ENCODE measurements around the gene EDN3. TPM values are rescaled to one million over a fixed set of nuclear protein-coding genes. Genes with fewer than 3 reads are reported as not detected.
"Not testable (repeated sequence)": the region's sequence is repeated elsewhere in the genome, so short reads cannot be mapped to it uniquely, and the experiment has no call there.

The EDN3 gene
- polyA plus RNA-seq, 4 donors: 10.8 to 58.4 (median 33.1) TPM

DNA sequence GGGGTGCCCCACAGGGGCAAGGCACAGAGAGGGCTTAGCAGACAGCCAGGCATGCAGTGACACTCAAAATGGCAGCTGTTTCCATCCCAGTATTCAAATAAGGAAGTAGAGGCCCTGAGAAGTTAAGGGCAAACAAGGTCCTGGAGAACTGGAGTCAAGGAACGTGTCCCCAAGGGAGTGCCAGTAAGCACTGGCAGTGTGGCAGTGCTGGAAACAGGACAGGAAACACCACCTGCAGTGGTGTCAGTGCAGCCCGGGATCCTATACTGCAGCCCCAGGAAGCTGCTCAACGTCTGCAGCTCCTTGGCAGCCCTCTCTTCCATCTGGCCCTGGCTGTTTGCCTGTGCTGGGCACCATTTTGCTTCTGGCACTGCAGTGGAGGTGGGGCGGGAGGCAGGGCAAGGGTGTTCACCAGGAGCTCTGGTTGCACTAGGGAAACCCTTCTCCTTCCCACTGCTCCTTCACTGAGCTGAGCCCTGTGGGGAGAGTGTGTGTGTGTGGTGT, 56.3 kb downstream of the EDN3 start:
- Histone ChIP-seq H3K36me3 (ENCODE audit: control insufficient read depth in 3 of 3, insufficient read depth in 2 of 3, low read depth in 1 of 3, low read length in 3 of 3) (no peaks in the 10 kb centered on the region), H3K4me3 (ENCODE audit: low read depth in 1 of 3, low read length in 3 of 3) (no peak overlapping the region), H3K27me3 (ENCODE audit: control insufficient read depth in 3 of 3, insufficient read depth in 3 of 3, low read length in 3 of 3) (no peaks in the 10 kb centered on the region), H3K9me3 (ENCODE audit: control insufficient read depth in 2 of 2, insufficient read depth in 1 of 2, low read depth in 1 of 2, low read length in 1 of 2) (no peaks in the 10 kb centered on the region), H3K4me1 (ENCODE audit: control insufficient read depth in 3 of 3, insufficient read depth in 2 of 3, low read depth in 1 of 3, low read length in 2 of 3) (peaks cover 0 to 18% (median 0%) of the 10 kb centered on the region in 3 donors), H3K27ac (ENCODE audit: low read depth in 1 of 3, low read length in 2 of 3) (no peak overlapping the region)
- DNase-seq (no peak), FAIRE-seq (no peak)
- 43 to 63% (median 57%) methylated on average over 4 of the region's 4 CpGs for WGBS, 3 donors

DNA sequence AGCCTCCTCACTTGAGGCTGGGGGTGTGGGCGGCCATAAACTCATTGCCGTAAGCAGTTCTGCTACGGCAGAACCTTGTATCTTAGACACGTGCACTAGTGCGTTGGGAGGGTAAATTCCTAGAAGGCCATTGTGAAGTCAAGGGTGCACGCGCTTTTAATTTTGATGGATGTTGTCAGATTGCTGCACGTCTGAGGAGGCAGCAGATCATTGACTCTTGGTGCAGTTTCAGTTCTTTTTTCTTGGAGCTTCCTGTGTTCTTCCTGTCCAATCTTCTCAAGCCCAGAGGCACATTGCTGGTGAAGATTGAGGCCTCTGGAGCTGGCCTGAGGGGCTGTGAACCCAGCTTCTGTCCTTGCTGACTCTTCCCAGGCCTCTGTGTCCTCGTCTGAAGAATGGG, 58.4 kb downstream of the EDN3 start:
- H3K9me3 ChIP-seq (ENCODE audit: control insufficient read depth in 2 of 2, insufficient read depth in 1 of 2, low read depth in 1 of 2, low read length in 1 of 2); H3K27ac ChIP-seq (ENCODE audit: low read depth in 1 of 3, low read length in 2 of 3); H3K4me3 ChIP-seq (ENCODE audit: low read depth in 1 of 3, low read length in 3 of 3); DNase-seq; FAIRE-seq; H3K27me3 ChIP-seq (ENCODE audit: control insufficient read depth in 3 of 3, insufficient read depth in 3 of 3, low read length in 3 of 3); H3K36me3 ChIP-seq (ENCODE audit: control insufficient read depth in 3 of 3, insufficient read depth in 2 of 3, low read depth in 1 of 3, low read length in 3 of 3): not testable (repeated sequence)
- WGBS, 3 donors: 61 to 85% (median 71%) methylated on average over 2 to 6 of the region's 9 CpGs
- peaks cover 0 to 22% (median 0%) of the 10 kb centered on the region in 3 donors for H3K4me1 ChIP-seq (ENCODE audit: control insufficient read depth in 3 of 3, insufficient read depth in 2 of 3, low read depth in 1 of 3, low read length in 2 of 3)

DNA sequence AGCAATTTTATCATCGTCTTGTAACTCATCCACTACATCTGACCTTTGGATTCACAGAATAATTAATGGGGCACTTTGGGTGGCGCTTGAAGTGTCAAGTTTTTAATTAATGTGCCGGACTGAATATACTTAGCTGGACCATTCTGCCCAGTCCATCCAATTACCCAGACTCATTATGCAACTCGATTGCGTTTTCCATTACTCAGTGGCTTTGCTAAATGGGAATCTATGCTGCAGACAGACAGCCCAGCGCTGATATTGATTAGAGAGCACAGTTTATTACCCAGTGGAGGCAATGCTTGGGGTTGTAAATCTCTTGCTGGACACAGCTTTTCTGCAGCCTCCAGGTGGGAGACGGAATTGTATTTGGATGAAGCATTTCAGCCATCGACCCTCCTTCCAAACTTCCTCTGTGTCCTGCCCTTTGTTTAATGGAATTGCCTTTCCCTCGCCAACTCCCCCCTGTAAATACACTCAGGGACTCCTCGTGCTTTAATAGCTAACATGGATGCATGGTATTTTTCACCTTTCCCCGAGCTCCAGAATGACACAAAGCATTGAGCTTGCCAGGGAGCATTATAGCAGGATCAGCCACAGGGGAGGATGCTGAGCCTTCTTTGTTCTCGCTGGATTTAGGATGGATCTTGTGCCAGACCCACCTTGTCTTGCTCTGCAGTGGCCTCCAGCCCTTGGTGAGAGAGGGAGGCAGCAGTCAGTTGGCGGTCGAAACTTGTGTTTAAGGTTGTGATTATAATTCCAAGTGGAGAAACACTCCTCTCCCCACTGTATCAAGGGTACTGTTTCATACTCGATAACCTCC, 59.7 kb downstream of the EDN3 start:
- no peaks in the 10 kb centered on the region for H3K9me3 ChIP-seq (ENCODE audit: control insufficient read depth in 2 of 2, insufficient read depth in 1 of 2, low read depth in 1 of 2, low read length in 1 of 2)
- WGBS, 3 donors: 29 to 56% (median 39%) methylated on average over 15 of the region's 15 CpGs
- H3K4me3 ChIP-seq (ENCODE audit: low read depth in 1 of 3, low read length in 3 of 3): no peak overlapping the region
- peak overlapping the region in 1 of 3 donors; percentile 53 for H3K27ac ChIP-seq (ENCODE audit: low read depth in 1 of 3, low read length in 2 of 3)
- H3K27me3 ChIP-seq (ENCODE audit: control insufficient read depth in 3 of 3, insufficient read depth in 3 of 3, low read length in 3 of 3): no peaks in the 10 kb centered on the region
- H3K4me1 ChIP-seq (ENCODE audit: control insufficient read depth in 3 of 3, insufficient read depth in 2 of 3, low read depth in 1 of 3, low read length in 2 of 3): peaks cover 0 to 22% (median 0%) of the 10 kb centered on the region in 3 donors
- DNase-seq: peak; percentile 37 to 57
- no peak for FAIRE-seq
- H3K36me3 ChIP-seq (ENCODE audit: control insufficient read depth in 3 of 3, insufficient read depth in 2 of 3, low read depth in 1 of 3, low read length in 3 of 3): no peaks in the 10 kb centered on the region

DNA sequence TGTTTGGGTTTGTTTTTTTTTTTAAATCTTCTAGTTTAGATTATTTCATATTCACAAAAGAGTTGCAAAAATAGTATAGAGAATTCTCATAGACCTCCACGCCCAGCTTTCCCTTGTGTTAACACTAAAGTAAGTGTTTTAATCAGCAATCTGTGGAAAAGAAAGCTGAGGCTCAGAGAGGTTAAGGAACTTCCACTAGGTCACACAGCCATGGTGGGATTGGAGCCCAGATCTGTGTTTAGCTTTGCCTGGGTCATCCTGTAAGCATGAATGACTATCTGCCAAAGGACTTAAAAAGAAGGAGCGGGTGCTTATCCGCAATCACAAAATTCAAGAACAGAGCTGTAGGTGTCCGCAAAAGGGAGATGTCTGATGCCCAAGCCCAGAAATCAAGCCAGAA, 60.5 kb downstream of the EDN3 start:
- Histone ChIP-seq H3K4me3 (ENCODE audit: low read depth in 1 of 3, low read length in 3 of 3) (no peak overlapping the region), H3K27me3 (ENCODE audit: control insufficient read depth in 3 of 3, insufficient read depth in 3 of 3, low read length in 3 of 3) (no peaks in the 10 kb centered on the region), H3K4me1 (ENCODE audit: control insufficient read depth in 3 of 3, insufficient read depth in 2 of 3, low read depth in 1 of 3, low read length in 2 of 3) (peaks cover 0 to 22% (median 0%) of the 10 kb centered on the region in 3 donors), H3K9me3 (ENCODE audit: control insufficient read depth in 2 of 2, insufficient read depth in 1 of 2, low read depth in 1 of 2, low read length in 1 of 2) (no peaks in the 10 kb centered on the region), H3K27ac (ENCODE audit: low read depth in 1 of 3, low read length in 2 of 3) (no peak overlapping the region), H3K36me3 (ENCODE audit: control insufficient read depth in 3 of 3, insufficient read depth in 2 of 3, low read depth in 1 of 3, low read length in 3 of 3) (no peaks in the 10 kb centered on the region)
- FAIRE-seq (no peak), DNase-seq (no peak)
- 88 to 98% (median 89%) methylated on average over 4 of the region's 4 CpGs for WGBS, 3 donors

DNA sequence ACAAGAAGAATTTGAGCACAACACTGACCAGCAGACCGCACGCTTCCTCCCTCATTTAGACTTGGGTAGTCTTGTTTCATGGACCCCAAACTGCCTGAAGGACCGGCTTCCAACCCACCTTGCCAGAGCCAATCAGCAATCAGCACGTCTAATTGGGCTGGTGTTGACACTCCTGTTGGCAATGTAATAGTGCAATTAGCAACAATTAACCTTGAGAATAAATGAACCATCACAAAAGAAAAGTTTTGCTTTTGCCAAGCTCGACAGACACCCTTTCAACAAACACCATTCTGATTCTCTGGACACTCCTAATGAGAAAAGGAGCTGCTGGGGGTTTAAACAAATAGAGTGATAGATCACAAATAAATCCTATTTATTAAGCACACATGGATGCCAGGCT, 61.0 kb downstream of the EDN3 start:
- Histone ChIP-seq H3K27ac (ENCODE audit: low read depth in 1 of 3, low read length in 2 of 3) (no peak overlapping the region), H3K27me3 (ENCODE audit: control insufficient read depth in 3 of 3, insufficient read depth in 3 of 3, low read length in 3 of 3) (no peaks in the 10 kb centered on the region), H3K4me3 (ENCODE audit: low read depth in 1 of 3, low read length in 3 of 3) (no peak overlapping the region), H3K4me1 (ENCODE audit: control insufficient read depth in 3 of 3, insufficient read depth in 2 of 3, low read depth in 1 of 3, low read length in 2 of 3) (peaks cover 0 to 22% (median 0%) of the 10 kb centered on the region in 3 donors), H3K36me3 (ENCODE audit: control insufficient read depth in 3 of 3, insufficient read depth in 2 of 3, low read depth in 1 of 3, low read length in 3 of 3) (no peaks in the 10 kb centered on the region), H3K9me3 (ENCODE audit: control insufficient read depth in 2 of 2, insufficient read depth in 1 of 2, low read depth in 1 of 2, low read length in 1 of 2) (no peaks in the 10 kb centered on the region)
- WGBS, 3 donors: 61 to 71% (median 61%) methylated on average over 5 of the region's 5 CpGs
- FAIRE-seq (no peak), DNase-seq (no peak)

DNA sequence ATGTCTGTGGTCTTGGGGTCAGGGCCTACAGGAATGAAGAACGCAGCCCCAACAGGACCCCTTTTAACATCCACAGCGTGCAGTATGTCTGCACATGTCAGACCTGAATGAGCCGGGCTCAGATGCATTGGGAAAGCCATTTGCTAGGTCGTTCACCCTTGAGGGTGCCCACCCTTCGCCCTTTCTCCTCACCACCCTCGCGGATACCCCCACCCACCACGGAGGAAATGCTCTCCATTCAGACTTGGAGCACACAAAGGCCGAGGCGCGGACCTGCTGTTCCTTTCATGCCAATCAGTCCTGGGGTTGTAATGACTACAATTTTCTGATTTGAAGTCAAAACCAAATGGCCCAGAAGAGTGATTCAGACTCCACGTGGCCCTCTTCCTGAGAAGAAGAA, 62.7 kb downstream of the EDN3 start:
- H3K9me3 ChIP-seq (ENCODE audit: control insufficient read depth in 2 of 2, insufficient read depth in 1 of 2, low read depth in 1 of 2, low read length in 1 of 2): no peaks in the 10 kb centered on the region
- no peaks in the 10 kb centered on the region for H3K36me3 ChIP-seq (ENCODE audit: control insufficient read depth in 3 of 3, insufficient read depth in 2 of 3, low read depth in 1 of 3, low read length in 3 of 3)
- peaks cover 0 to 22% (median 0%) of the 10 kb centered on the region in 3 donors for H3K4me1 ChIP-seq (ENCODE audit: control insufficient read depth in 3 of 3, insufficient read depth in 2 of 3, low read depth in 1 of 3, low read length in 2 of 3)
- DNase-seq: no peak
- FAIRE-seq: no peak
- H3K27ac ChIP-seq (ENCODE audit: low read depth in 1 of 3, low read length in 2 of 3): no peak overlapping the region
- no peak overlapping the region for H3K4me3 ChIP-seq (ENCODE audit: low read depth in 1 of 3, low read length in 3 of 3)
- no peaks in the 10 kb centered on the region for H3K27me3 ChIP-seq (ENCODE audit: control insufficient read depth in 3 of 3, insufficient read depth in 3 of 3, low read length in 3 of 3)
- 71 to 79% (median 73%) methylated on average over 12 of the region's 12 CpGs for WGBS, 3 donors

DNA sequence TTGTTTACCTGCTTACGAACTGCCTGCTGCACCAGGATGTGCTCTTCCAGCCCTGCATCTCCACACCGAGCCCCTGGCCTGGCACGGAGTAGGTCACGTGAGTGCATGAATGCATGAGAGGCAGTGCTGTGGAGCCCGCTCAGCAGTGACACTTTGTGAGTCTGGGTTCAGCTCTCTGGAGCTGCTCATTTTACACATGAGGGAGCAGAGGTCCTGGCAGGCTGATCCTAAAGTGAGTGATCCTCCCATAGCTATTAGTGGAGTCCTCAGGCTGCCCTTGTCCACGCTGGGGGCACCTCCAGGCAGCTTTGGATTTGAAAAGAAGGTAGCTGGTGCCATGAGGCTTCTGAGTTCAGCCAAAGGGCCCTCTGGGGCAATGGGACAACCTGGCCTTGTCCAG, 64.2 kb downstream of the EDN3 start:
- Histone ChIP-seq H3K4me3 (ENCODE audit: low read depth in 1 of 3, low read length in 3 of 3) (no peak overlapping the region), H3K36me3 (ENCODE audit: control insufficient read depth in 3 of 3, insufficient read depth in 2 of 3, low read depth in 1 of 3, low read length in 3 of 3) (no peaks in the 10 kb centered on the region), H3K27me3 (ENCODE audit: control insufficient read depth in 3 of 3, insufficient read depth in 3 of 3, low read length in 3 of 3) (no peaks in the 10 kb centered on the region), H3K9me3 (ENCODE audit: control insufficient read depth in 2 of 2, insufficient read depth in 1 of 2, low read depth in 1 of 2, low read length in 1 of 2) (no peaks in the 10 kb centered on the region), H3K27ac (ENCODE audit: low read depth in 1 of 3, low read length in 2 of 3) (no peak overlapping the region), H3K4me1 (ENCODE audit: control insufficient read depth in 3 of 3, insufficient read depth in 2 of 3, low read depth in 1 of 3, low read length in 2 of 3) (peaks cover 0 to 16% (median 0%) of the 10 kb centered on the region in 3 donors)
- no peak for FAIRE-seq
- 82 to 88% (median 85%) methylated on average over 6 of the region's 6 CpGs for whole genome bisulfite sequencing, 3 donors
- DNase-seq: no peak

DNA sequence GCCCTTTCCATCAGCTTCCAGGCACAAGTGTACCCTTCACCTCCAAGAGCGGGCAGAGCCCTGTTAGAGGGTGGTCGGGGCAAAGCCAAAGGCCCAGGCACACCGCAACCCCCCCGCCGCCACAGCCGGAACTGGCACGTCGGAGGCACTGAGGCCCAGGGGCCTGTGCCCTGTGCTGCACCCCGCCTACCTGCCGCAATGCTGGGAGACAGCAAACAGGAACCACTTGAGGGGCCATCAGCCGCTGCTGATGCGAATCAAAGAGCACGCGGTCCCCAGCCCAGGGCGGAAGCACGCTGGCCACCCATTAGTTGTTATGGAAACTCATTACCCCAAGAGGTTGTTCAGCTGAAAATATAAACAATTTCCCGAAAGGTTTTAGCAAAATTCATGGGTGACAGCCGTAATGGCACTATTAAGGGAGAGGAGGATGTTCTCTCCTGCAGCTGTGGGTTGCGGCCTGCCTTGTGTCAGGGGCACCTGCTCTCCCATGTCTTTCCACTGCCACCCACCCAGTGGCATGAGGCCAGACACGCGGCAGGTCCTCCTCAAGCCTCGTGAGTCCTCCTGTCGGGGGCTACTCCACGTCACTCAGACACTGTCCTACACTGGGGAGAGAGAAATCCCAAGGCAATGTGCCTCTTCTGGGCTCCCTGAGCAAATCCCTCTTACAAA, 65.3 kb downstream of the EDN3 start:
- Histone ChIP-seq H3K27ac (ENCODE audit: low read depth in 1 of 3, low read length in 2 of 3) (no peak overlapping the region), H3K36me3 (ENCODE audit: control insufficient read depth in 3 of 3, insufficient read depth in 2 of 3, low read depth in 1 of 3, low read length in 3 of 3) (no peaks in the 10 kb centered on the region), H3K9me3 (ENCODE audit: control insufficient read depth in 2 of 2, insufficient read depth in 1 of 2, low read depth in 1 of 2, low read length in 1 of 2) (no peaks in the 10 kb centered on the region), H3K4me3 (ENCODE audit: low read depth in 1 of 3, low read length in 3 of 3) (no peak overlapping the region), H3K4me1 (ENCODE audit: control insufficient read depth in 3 of 3, insufficient read depth in 2 of 3, low read depth in 1 of 3, low read length in 2 of 3) (peaks cover 0 to 9% (median 0%) of the 10 kb centered on the region in 3 donors), H3K27me3 (ENCODE audit: control insufficient read depth in 3 of 3, insufficient read depth in 3 of 3, low read length in 3 of 3) (no peaks in the 10 kb centered on the region)
- FAIRE-seq (no peak), DNase-seq (no peak)
- WGBS, 3 donors: 79 to 91% (median 87%) methylated on average over 24 of the region's 24 CpGs

All from small intestine (tissue), 7 donors.